ENCODE data around the gene DHRSX. TPM values are rescaled to one million over a fixed set of nuclear protein-coding genes. Genes with fewer than 3 reads are reported as not detected.
"Not testable (repeated sequence)": the region's sequence is repeated elsewhere in the genome, so short reads cannot be mapped to it uniquely, and the experiment has no call there.

Gene DHRSX
- total RNA-seq, 2 experiments from 2014 or later, result 15.5 to 16.1 TPM

DNA sequence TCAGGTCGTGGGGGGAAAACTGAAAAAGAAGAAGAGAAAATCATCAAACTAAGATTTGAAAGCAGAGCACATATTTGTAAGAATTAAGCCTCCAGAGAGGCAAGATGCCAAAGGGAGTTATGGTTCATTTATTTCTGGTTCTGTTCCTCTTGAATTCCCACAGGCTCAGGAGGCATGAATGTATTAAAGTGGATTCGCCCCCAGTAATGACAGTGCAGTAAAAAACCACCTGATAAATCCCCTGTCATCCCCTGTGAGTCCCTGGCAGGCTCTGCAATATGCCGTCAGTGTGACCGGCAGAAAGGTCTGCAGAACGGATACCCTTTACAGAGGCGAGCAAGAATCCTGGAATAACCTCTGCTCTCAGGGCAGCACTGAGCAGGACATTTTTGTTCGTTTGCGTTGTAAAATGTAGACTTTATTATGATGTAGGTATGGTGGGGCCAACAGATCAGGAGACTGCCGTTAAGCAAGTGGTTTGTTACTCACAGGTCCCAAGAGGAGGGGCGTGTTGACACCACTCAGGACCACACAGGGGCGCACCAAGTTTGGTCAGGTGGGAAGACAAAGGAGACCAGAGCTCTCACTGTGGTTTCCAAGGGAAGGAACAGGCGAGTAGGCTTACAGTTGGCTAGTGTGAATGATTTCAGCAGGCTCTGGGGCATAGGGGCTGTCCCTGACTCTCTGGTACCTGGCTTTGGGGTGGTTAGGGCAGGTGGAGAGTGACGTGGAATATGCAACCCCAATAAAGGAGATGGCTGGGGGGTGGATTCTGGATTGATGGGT lies 75.3 kb downstream of the DHRSX start:
- Mint-ChIP-seq H3K9me3 (peaks cover 12% of the 10 kb centered on the region), H3K4me3 (no peak overlapping the region), H3K27ac (no peak overlapping the region), H3K4me1 (no peaks in the 10 kb centered on the region), H3K27me3 (no peaks in the 10 kb centered on the region), H3K36me3 (ENCODE audit: low read depth) (peaks cover 42% of the 10 kb centered on the region)
- ChIA-PET CTCF (no interaction called here), POLR2A (no interaction called here)
- no peak for DNase-seq

DNA sequence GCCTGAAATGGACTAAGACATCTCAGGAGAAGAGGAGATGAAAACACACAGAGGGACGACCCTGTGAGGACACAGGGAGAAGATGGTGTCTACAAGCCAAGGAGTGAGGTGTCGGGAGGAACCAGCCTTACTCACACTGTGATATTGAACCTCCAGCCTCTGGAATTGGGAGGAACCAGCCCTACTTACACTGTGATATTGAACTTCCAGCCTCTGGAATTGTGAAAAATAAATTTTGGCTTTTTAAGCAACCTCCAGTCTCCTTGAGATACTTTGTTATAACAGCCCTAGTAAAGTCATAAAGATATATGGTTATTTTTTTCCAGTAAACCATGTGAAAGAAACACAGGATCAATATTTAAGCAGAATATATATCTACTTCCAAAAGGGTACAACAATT lies 76.5 kb downstream of the DHRSX start:
- ChIA-PET CTCF (no interaction called here), POLR2A (no interaction called here)
- H3K4me1 Mint-ChIP-seq, result no peaks in the 10 kb centered on the region
- no peaks in the 10 kb centered on the region for H3K27me3 Mint-ChIP-seq
- H3K9me3 Mint-ChIP-seq, result peaks cover 12% of the 10 kb centered on the region
- no peak overlapping the region for H3K27ac Mint-ChIP-seq
- DNase-seq, result no peak
- no peak overlapping the region for H3K4me3 Mint-ChIP-seq
- peaks cover 42% of the 10 kb centered on the region for H3K36me3 Mint-ChIP-seq (ENCODE audit: low read depth)

DNA sequence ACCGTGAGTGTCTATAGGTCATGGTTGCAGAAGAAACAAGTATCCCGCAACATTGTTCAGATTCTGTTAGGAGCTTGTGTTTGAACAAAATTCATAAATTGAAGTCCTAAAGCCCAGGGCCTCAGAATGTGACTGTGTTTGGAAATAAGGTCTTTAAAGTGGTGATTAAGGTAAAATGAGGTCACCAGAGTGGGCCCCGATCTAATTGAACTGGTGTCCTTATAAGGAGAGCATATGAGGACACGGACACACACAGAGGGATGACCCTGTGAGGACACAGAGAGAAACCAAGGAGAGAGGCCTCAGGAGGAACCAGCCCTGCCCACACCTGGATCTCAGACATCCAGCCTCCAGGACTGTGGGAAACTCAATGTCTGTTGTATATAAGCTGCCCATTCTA lies 76.9 kb downstream of the DHRSX start:
- H3K4me3 Mint-ChIP-seq, result no peak overlapping the region
- H3K27me3 Mint-ChIP-seq, result no peaks in the 10 kb centered on the region
- CTCF ChIA-PET, result no interaction called here
- H3K36me3 Mint-ChIP-seq (ENCODE audit: low read depth), result peaks cover 42% of the 10 kb centered on the region
- H3K27ac Mint-ChIP-seq, result no peak overlapping the region
- POLR2A ChIA-PET, result no interaction called here
- H3K4me1 Mint-ChIP-seq, result no peaks in the 10 kb centered on the region
- peaks cover 12% of the 10 kb centered on the region for H3K9me3 Mint-ChIP-seq
- no peak for DNase-seq

GRCh38 chrX:2423282-2423681 lies 77.5 kb downstream of the DHRSX start:
- Mint-ChIP-seq H3K36me3 (ENCODE audit: low read depth) (peaks cover 39% of the 10 kb centered on the region), H3K9me3 (peaks cover 9% of the 10 kb centered on the region), H3K27me3 (no peaks in the 10 kb centered on the region), H3K4me3 (no peak overlapping the region), H3K4me1 (no peaks in the 10 kb centered on the region), H3K27ac (no peak overlapping the region)
- no peak for DNase-seq
- ChIA-PET POLR2A (no interaction called here), CTCF (no interaction called here)

GRCh38 chrX:2419418-2419817 lies 81.4 kb downstream of the DHRSX start:
- CTCF ChIA-PET, H3K27me3 Mint-ChIP-seq, POLR2A ChIA-PET: not testable (repeated sequence)

GRCh38 chrX:2418000-2418399 lies 82.8 kb downstream of the DHRSX start:
- no peak overlapping the region for H3K27ac Mint-ChIP-seq
- no peak overlapping the region for H3K4me3 Mint-ChIP-seq
- ChIA-PET CTCF (no interaction called here), POLR2A (no interaction called here)
- peaks cover 15% of the 10 kb centered on the region for H3K36me3 Mint-ChIP-seq (ENCODE audit: low read depth)
- H3K9me3 Mint-ChIP-seq, result no peaks in the 10 kb centered on the region
- no peaks in the 10 kb centered on the region for H3K27me3 Mint-ChIP-seq
- no peaks in the 10 kb centered on the region for H3K4me1 Mint-ChIP-seq
- no peak for DNase-seq

More at GRCh38 chrX:2419418-2419817, 81.4 kb downstream of the DHRSX start:
- H3K4me3 Mint-ChIP-seq, H3K4me1 Mint-ChIP-seq, H3K27ac Mint-ChIP-seq, H3K9me3 Mint-ChIP-seq, DNase-seq: not testable (repeated sequence)
- H3K36me3 Mint-ChIP-seq (ENCODE audit: low read depth), result peaks cover 26% of the 10 kb centered on the region

DNA sequence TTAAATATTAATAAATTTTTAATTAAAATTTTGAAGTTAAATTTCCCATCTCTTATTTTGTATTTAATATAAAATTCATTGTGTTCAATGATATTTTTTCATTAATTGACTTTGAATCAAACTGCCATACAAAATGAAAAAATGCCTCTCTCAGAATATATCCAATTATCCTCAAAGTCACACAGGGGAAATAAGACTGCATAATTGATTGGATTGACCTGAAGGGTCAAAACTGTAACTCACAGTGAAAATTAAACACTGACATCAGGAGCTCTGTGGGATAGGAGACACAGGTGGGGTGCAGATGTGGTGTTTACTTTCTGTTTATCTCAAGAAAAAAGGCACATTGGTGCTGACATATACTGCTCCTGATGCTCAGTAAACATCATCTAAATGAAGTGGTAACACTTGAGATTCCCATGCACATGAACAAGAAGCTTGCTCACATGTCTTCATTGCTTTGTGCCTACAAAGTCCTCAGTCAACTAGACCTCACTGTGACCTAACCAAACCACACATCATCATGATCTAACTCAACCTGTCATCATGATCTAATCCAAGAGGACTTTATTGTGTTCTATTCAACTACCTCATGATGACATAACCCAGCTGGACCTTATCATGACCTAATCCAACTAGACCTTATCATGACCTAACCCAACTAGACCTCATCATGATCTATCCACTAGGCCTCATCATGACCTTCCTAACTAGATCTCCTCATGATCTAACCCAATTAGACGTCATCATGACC lies 83.7 kb downstream of the DHRSX start:
- Mint-ChIP-seq H3K27me3 (no peaks in the 10 kb centered on the region), H3K27ac (no peak overlapping the region), H3K4me3 (no peak overlapping the region), H3K36me3 (ENCODE audit: low read depth) (peaks cover 15% of the 10 kb centered on the region), H3K9me3 (no peaks in the 10 kb centered on the region), H3K4me1 (no peaks in the 10 kb centered on the region)
- no peak for DNase-seq
- ChIA-PET POLR2A (no interaction called here), CTCF (no interaction called here)

DNA sequence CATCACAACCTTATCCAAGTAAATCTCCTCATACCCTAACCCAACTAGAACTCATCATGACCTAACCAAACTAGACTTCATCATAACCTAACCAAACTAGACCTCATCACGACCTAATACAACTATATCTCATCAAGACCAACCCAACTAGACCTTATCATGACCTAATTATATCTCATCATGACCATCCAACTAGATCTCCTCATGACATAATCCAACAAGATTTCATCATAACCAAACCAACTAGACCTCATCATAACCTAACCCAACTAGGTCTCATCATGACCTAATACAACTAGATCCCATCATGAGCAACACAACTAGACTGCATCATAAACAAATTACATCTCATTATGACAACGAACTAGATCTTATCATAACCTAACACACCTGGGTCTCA lies 86.4 kb downstream of the DHRSX start:
- Mint-ChIP-seq H3K27me3 (no peaks in the 10 kb centered on the region), H3K36me3 (ENCODE audit: low read depth) (no peaks in the 10 kb centered on the region), H3K27ac (no peak overlapping the region), H3K4me1 (no peaks in the 10 kb centered on the region), H3K9me3 (no peaks in the 10 kb centered on the region), H3K4me3 (no peak overlapping the region)
- POLR2A ChIA-PET, result no interaction called here
- no peak for DNase-seq
- CTCF ChIA-PET, result no interaction called here

GRCh38 chrX:2413969-2414368 lies 86.8 kb downstream of the DHRSX start:
- H3K4me1 Mint-ChIP-seq, result no peaks in the 10 kb centered on the region
- H3K36me3 Mint-ChIP-seq (ENCODE audit: low read depth), result no peaks in the 10 kb centered on the region
- ChIA-PET CTCF (no interaction called here), POLR2A (no interaction called here)
- no peaks in the 10 kb centered on the region for H3K27me3 Mint-ChIP-seq
- no peak overlapping the region for H3K27ac Mint-ChIP-seq
- DNase-seq, result no peak
- H3K9me3 Mint-ChIP-seq, result no peaks in the 10 kb centered on the region
- no peak overlapping the region for H3K4me3 Mint-ChIP-seq

DNA sequence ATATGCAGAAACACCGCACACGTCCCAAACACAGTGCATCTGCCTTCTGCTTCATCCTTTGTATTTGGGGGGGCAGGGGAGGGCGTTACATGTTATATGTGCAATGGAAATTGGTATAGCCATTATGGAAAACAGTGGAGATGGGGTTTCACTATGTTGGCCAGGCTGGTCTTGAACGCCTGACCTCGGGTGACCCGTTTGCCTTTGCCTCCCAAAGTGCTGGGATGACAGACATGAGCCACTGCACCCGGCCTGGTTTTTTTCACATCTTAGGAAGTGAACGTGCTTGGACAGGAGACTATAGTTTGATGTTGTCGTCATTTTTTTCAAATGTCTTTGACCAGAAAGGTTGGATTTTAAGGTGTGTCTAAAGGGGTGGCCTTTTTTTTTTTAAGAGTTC lies 88.6 kb downstream of the DHRSX start:
- no peak overlapping the region for H3K27ac Mint-ChIP-seq
- H3K4me3 Mint-ChIP-seq, result no peak overlapping the region
- ChIA-PET POLR2A (no interaction called here), CTCF (no interaction called here)
- H3K4me1 Mint-ChIP-seq, result no peaks in the 10 kb centered on the region
- peaks cover 13% of the 10 kb centered on the region for H3K36me3 Mint-ChIP-seq (ENCODE audit: low read depth)
- no peaks in the 10 kb centered on the region for H3K27me3 Mint-ChIP-seq
- peaks cover 4% of the 10 kb centered on the region for H3K9me3 Mint-ChIP-seq
- DNase-seq, result no peak

DNA sequence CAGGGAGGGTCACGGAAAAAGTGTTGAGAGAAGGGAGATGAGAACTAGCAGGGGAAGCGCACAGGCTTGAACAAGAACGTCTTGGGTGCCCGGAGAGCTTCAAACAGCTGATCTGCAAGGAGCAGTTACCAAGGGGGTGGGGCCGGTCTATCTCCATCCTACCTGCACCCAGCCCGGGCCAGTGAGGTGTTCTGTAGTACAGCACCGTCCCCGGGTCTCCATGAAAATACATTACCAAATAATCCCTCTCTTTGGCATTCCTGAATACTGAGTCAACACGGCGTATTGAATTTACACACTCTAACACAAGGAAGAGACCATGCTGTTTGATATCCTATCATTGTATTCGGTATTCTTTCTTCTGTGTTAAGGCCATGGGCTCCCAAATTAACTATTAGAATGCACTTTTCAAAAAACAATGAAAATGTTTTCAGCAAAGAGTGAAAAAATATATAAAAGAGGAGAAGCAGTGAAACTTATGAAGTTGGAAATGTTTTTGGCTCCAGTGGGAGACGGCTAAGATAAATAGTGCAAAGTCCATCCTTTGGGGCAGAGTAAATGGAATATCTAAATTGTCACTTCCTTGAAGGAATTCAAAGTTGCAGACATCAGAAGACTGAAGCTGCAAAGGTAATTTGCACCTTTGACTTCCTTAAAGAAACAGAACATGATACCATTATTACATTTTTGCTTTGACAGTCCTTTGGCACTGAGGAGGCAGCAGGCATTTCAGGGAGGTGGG lies 90.3 kb downstream of the DHRSX start:
- no peak for DNase-seq
- H3K27me3 Mint-ChIP-seq, result no peaks in the 10 kb centered on the region
- ChIA-PET POLR2A (no interaction called here), CTCF (no interaction called here)
- no peak overlapping the region for H3K27ac Mint-ChIP-seq
- no peaks in the 10 kb centered on the region for H3K4me1 Mint-ChIP-seq
- peaks cover 9% of the 10 kb centered on the region for H3K9me3 Mint-ChIP-seq
- peaks cover 20% of the 10 kb centered on the region for H3K36me3 Mint-ChIP-seq (ENCODE audit: low read depth)
- no peak overlapping the region for H3K4me3 Mint-ChIP-seq

GRCh38 chrX:2409796-2410195 lies 91.0 kb downstream of the DHRSX start:
- ChIA-PET POLR2A (no interaction called here), CTCF (no interaction called here)
- Mint-ChIP-seq H3K4me3 (no peak overlapping the region), H3K36me3 (ENCODE audit: low read depth) (peaks cover 20% of the 10 kb centered on the region), H3K9me3 (peaks cover 9% of the 10 kb centered on the region), H3K27ac (no peak overlapping the region), H3K27me3 (no peaks in the 10 kb centered on the region), H3K4me1 (no peaks in the 10 kb centered on the region)
- DNase-seq, result no peak

DNA sequence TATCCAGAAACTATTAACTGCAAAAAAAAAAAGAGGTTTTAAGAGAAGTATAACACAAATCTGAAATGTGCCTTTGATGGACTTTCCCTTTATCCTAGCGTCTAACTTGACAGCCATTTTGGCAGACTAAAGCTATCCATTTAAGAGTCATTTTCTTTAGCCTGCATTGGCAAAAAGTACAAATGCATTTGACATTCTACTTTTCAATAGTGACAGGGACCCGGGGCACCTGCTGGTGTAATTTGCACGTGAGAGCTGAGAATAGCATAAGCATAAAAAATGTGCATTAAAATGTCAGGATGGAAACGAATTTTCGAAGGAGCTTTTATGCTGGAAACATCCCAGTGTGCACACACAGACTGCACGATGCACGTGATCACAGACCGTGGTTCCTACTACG lies 91.9 kb downstream of the DHRSX start:
- Mint-ChIP-seq H3K27me3 (no peaks in the 10 kb centered on the region), H3K4me3 (no peak overlapping the region), H3K4me1 (no peaks in the 10 kb centered on the region), H3K27ac (no peak overlapping the region), H3K9me3 (peaks cover 9% of the 10 kb centered on the region), H3K36me3 (ENCODE audit: low read depth) (peaks cover 22% of the 10 kb centered on the region)
- ChIA-PET CTCF (no interaction called here), POLR2A (no interaction called here)
- DNase-seq, result no peak
